NCI-H128 (cell line): Measurements from ENCODE around the gene BCAP31.
"Not testable (repeated sequence)": the region's sequence is repeated elsewhere in the genome, so short reads cannot be mapped to it uniquely, and the experiment has no call there.

Experiments used
- DNase-seq: peaks from one replicate; lab custom pipeline; 2025; ENCODE audit not compliant: unreplicated experiment; lab: John Stamatoyannopoulos, UW

The BCAP31 gene

GRCh38 chrX:153684467-153685155 lies 39.6 kb downstream of the BCAP31 start:
- no peak for DNase-seq

- not testable (repeated sequence) for DNase-seq
Observed at GRCh38 chrX:153683486-153683885, 40.7 kb downstream of the BCAP31 start.

- no peak for DNase-seq
Observed at GRCh38 chrX:153681175-153681574, 43.0 kb downstream of the BCAP31 start.

GRCh38 chrX:153674219-153674851 lies 49.9 kb downstream of the BCAP31 start:
- no peak for DNase-seq

- no peak for DNase-seq
Observed at GRCh38 chrX:153673428-153674218, 50.6 kb downstream of the BCAP31 start, which contains the start of gene PNCK. PNCK (minus strand) TSS chrX:153673813; CDS start chrX:153673076, 737 bp downstream.

- no peak for DNase-seq
Observed at GRCh38 chrX:153672531-153673427, 51.4 kb downstream of the BCAP31 start.

- DNase-seq: no peak
Observed at GRCh38 chrX:153671589-153672530, 52.3 kb downstream of the BCAP31 start.

GRCh38 chrX:153670748-153671588 lies 53.2 kb downstream of the BCAP31 start:
- no peak for DNase-seq

- DNase-seq: no peak
Observed at GRCh38 chrX:153669901-153670731, 54.1 kb downstream of the BCAP31 start.

- DNase-seq: no peak
Observed at GRCh38 chrX:153669174-153669890, 54.9 kb downstream of the BCAP31 start.

- no peak for DNase-seq
Observed at GRCh38 chrX:153668423-153669173, 55.6 kb downstream of the BCAP31 start.

GRCh38 chrX:153667956-153668396 lies 56.2 kb downstream of the BCAP31 start:
- peak; percentile 56 for DNase-seq

GRCh38 chrX:153667281-153667955 lies 56.8 kb downstream of the BCAP31 start:
- DNase-seq: no peak

GRCh38 chrX:153665726-153666306 lies 58.4 kb downstream of the BCAP31 start:
- DNase-seq: no peak

GRCh38 chrX:153662266-153662665 lies 61.9 kb downstream of the BCAP31 start:
- no peak for DNase-seq

GRCh38 chrX:153659268-153659667 lies 64.9 kb downstream of the BCAP31 start:
- DNase-seq: no peak
